CD4-positive, alpha-beta T cell (primary cell): ENCODE data around the gene ADCY5. TPM values are rescaled to one million over a fixed set of nuclear protein-coding genes. Genes with fewer than 3 reads are reported as not detected.

Experiments used
- ATAC-seq: fragments of 200-7000 bp; cut with Tn5 transposase; one replicate; pipeline ENCODE4 v1.10.0; 2022; ENCODE audit warnings: mild to moderate bottlenecking; ENCODE audit not compliant: poor library complexity
- CTCF ChIA-PET: fragments of 350-600 bp; sonication (Branson Sonifier 250); formaldehyde crosslinking; loops from one replicate; lab custom pipeline; 2021; ENCODE audit warnings: antibody characterized with exemption, inconsistent platforms; lab: Charles Lee
- POLR2A ChIA-PET: fragments of 350-600 bp; sonication (Branson Sonifier 250); formaldehyde crosslinking; loops from one replicate; lab custom pipeline; 2021; ENCODE audit warnings: antibody characterized with exemption, inconsistent platforms; lab: Charles Lee
- DNase-seq, 14 experiments: peaks; one replicate each; pipeline ENCODE4 v3.0.0-alpha.2; 2013 to 2020; ENCODE audit warnings: mixed read lengths in 2 of 14
- H3K27ac ChIP-seq, 2 donors: one replicate each; pipeline versions ENCODE4 v1.5.1 to v1.7.0; 2013; ENCODE audit warnings: low read length in 2 of 2, low read depth in 1 of 2, mild to moderate bottlenecking in 1 of 2
- H3K27me3 ChIP-seq, 2 experiments: 1 replicate in 1 of 2; 2 replicates in 1 of 2; pipeline versions ENCODE4 v1.6.1 to v1.7.0; 2013; ENCODE audit warnings: low read length in 2 of 2, control low read depth in 1 of 2, mild to moderate bottlenecking in 1 of 2, moderate library complexity in 1 of 2; ENCODE audit not compliant: insufficient read depth in 2 of 2, control insufficient read depth in 1 of 2
- H3K36me3 ChIP-seq: one replicate; pipeline ENCODE4 v1.6.1; 2013; ENCODE audit warnings: low read length, control low read depth; ENCODE audit not compliant: insufficient read depth
- H3K4me1 ChIP-seq: one replicate; pipeline ENCODE4 v1.6.1; 2013; ENCODE audit warnings: low read length, control low read depth; ENCODE audit not compliant: insufficient read depth
- H3K4me3 ChIP-seq: one replicate; pipeline ENCODE4 v1.5.1; 2013; ENCODE audit warnings: mild to moderate bottlenecking, low read length, moderate library complexity
- H3K9me3 ChIP-seq, 2 experiments: 1 replicate in 1 of 2; 2 replicates in 1 of 2; pipeline versions ENCODE4 v1.6.1 to v1.7.0; 2013; ENCODE audit warnings: low read length in 2 of 2, mild to moderate bottlenecking in 2 of 2, control low read depth in 1 of 2, moderate library complexity in 1 of 2; ENCODE audit not compliant: control insufficient read depth in 1 of 2, insufficient read depth in 1 of 2
- H3K27ac Mint-ChIP-seq: one replicate; pipeline ENCODE4 v1.8.0; 2020; ENCODE audit warnings: mixed read lengths
- H3K27me3 Mint-ChIP-seq: one replicate; pipeline ENCODE4 v1.8.0; 2021; ENCODE audit warnings: mixed read lengths
- H3K36me3 Mint-ChIP-seq: one replicate; pipeline ENCODE4 v1.8.0; 2021; ENCODE audit warnings: low read depth, mixed read lengths
- H3K4me1 Mint-ChIP-seq: one replicate; pipeline ENCODE4 v1.8.0; 2021; ENCODE audit warnings: low read depth, mixed read lengths
- H3K4me3 Mint-ChIP-seq: one replicate; pipeline ENCODE4 v1.8.0; 2020; ENCODE audit warnings: mild to moderate bottlenecking, mixed read lengths
- H3K9me3 Mint-ChIP-seq: one replicate; pipeline ENCODE4 v1.8.0; 2020; ENCODE audit warnings: mixed read lengths
- CTCF ChIP-seq: fragments of 200-600 bp; IDR thresholded peaks from one replicate; pipeline ENCODE4 v1.8.0; 2022; ENCODE audit warnings: antibody characterized with exemption, mild to moderate bottlenecking
- intact Hi-C, 2 experiments: fragments of 100-400 bp; cut with DNase I in 1 of 2; cut with micrococcal nuclease in 1 of 2; formaldehyde crosslinking; loops; one replicate each; pipeline versions ENCODE4 v1.15.1 to v1.9.0; 2023 to 2025; cut with DNase I, micrococcal nuclease
- total RNA-seq, 174 experiments: library from RNA in 2 of 174; stranded (reverse) in 2 of 174; gene quantifications; one replicate each; pipeline ENCODE4 v1.2.3 and lab custom pipeline; 2021 to 2026

Gene ADCY5
- total RNA-seq, 2 experiments from 2014 or later = not detected

- DNase-seq = no peak
- H3K27ac ChIP-seq = no peak overlapping the region
- H3K9me3 Mint-ChIP-seq = no peaks in the 10 kb centered on the region
- H3K4me3 ChIP-seq = no peak overlapping the region
- no peaks in the 10 kb centered on the region for H3K4me1 ChIP-seq
- ChIA-PET POLR2A (no interaction called here), CTCF (no interaction called here)
- intact Hi-C loops = no loop called here
- no peaks in the 10 kb centered on the region for H3K4me1 Mint-ChIP-seq
- peaks cover 6% of the 10 kb centered on the region for H3K36me3 ChIP-seq
- no peak overlapping the region for H3K27ac Mint-ChIP-seq
- peaks cover 71% of the 10 kb centered on the region for H3K36me3 Mint-ChIP-seq
- no peaks in the 10 kb centered on the region for H3K27me3 Mint-ChIP-seq
- ATAC-seq = no peak
- no peak overlapping the region for H3K4me3 Mint-ChIP-seq
- TF ChIP-seq CTCF = no peak
- no peaks in the 10 kb centered on the region for H3K27me3 ChIP-seq
- no peaks in the 10 kb centered on the region for H3K9me3 ChIP-seq
Observed at GRCh38 chr3:123262868-123263267, 186.0 kb downstream of the ADCY5 start.

DNA sequence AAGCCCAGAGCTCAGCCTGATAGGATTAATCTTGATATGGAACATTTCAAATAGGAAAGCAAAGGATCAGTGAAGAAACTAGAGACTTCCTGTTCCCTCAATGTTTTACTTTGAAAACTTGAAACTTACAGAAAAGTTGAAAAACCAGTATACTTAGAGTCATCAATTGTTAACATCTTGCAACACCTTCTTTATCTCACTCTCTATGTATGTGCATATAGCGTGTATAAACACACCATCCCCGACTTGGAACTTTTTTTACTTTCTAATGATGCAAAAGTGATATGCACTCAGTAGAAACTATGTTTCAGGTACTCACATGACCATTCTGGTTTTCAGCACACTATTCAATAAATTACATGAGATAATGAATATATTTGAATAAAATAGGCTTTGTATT, 186.7 kb downstream of the ADCY5 start:
- no peaks in the 10 kb centered on the region for H3K4me1 ChIP-seq
- H3K27me3 ChIP-seq = no peaks in the 10 kb centered on the region
- peaks cover 6% of the 10 kb centered on the region for H3K36me3 ChIP-seq
- DNase-seq (no peak), ATAC-seq (no peak)
- TF ChIP-seq CTCF = no peak
- Mint-ChIP-seq H3K36me3 (peaks cover 65% of the 10 kb centered on the region), H3K27ac (no peak overlapping the region), H3K27me3 (no peaks in the 10 kb centered on the region), H3K4me3 (no peak overlapping the region), H3K9me3 (no peaks in the 10 kb centered on the region), H3K4me1 (no peaks in the 10 kb centered on the region)
- H3K27ac ChIP-seq = no peak overlapping the region
- intact Hi-C loops = no loop called here
- CTCF ChIA-PET = no interaction called here
- H3K4me3 ChIP-seq = no peak overlapping the region
- H3K9me3 ChIP-seq = no peaks in the 10 kb centered on the region
- POLR2A ChIA-PET = no interaction called here

- peaks cover 6% of the 10 kb centered on the region for H3K36me3 ChIP-seq
- H3K27me3 ChIP-seq = no peaks in the 10 kb centered on the region
- Mint-ChIP-seq H3K9me3 (no peaks in the 10 kb centered on the region), H3K27ac (no peak overlapping the region), H3K4me3 (no peak overlapping the region), H3K4me1 (no peaks in the 10 kb centered on the region), H3K36me3 (peaks cover 59% of the 10 kb centered on the region), H3K27me3 (no peaks in the 10 kb centered on the region)
- intact Hi-C loops = no loop called here
- ATAC-seq (no peak), DNase-seq (no peak)
- no peaks in the 10 kb centered on the region for H3K9me3 ChIP-seq
- H3K4me3 ChIP-seq = no peak overlapping the region
- TF ChIP-seq CTCF = no peak
- H3K4me1 ChIP-seq = no peaks in the 10 kb centered on the region
- ChIA-PET POLR2A (no interaction called here), CTCF (no interaction called here)
- H3K27ac ChIP-seq = no peak overlapping the region
Observed at GRCh38 chr3:123261666-123262065, 187.2 kb downstream of the ADCY5 start.
